Choroid plexus epithelial cell (primary cell): Measurements from ENCODE around the gene UPB1.
"Not testable (repeated sequence)": the region's sequence is repeated elsewhere in the genome, so short reads cannot be mapped to it uniquely, and the experiment has no call there.

ENCODE experiments used
- DNase-seq: peaks from one replicate; pipeline ENCODE4 v3.0.0-alpha.2; 2010; ENCODE audit warnings: low read depth
- H3K4me3 ChIP-seq: 2 replicates; pipeline ENCODE4 v1.5.1; 2011; ENCODE audit warnings: low read depth, mild to moderate bottlenecking, control low read depth, low read length, moderate library complexity
- CTCF ChIP-seq: conservative IDR thresholded peaks from 2 replicates; pipeline ENCODE4 v1.5.1; 2011; ENCODE audit warnings: low read depth, mild to moderate bottlenecking, control low read depth, inconsistent platforms, low read length, moderate library complexity

Gene UPB1

GRCh38 chr22:24550902-24551435 is 55.8 kb downstream of the UPB1 start:
- no peak overlapping the region for H3K4me3 ChIP-seq
- DNase-seq = no peak
- TF ChIP-seq CTCF = no peak

- not testable (repeated sequence) for H3K4me3 ChIP-seq, DNase-seq
Observed at GRCh38 chr22:24552503-24553286, 57.6 kb downstream of the UPB1 start.

- peak; percentile 41 for DNase-seq
- H3K4me3 ChIP-seq = peak overlapping the region; percentile 94
Observed at GRCh38 chr22:24553597-24554312, 58.6 kb downstream of the UPB1 start.

GRCh38 chr22:24554313-24555164 is 59.4 kb downstream of the UPB1 start, which contains the start of gene GUCD1:
GUCD1 (minus strand) TSS chr22:24555138; CDS start chr22:24554991, 147 bp downstream.
- no peak for TF ChIP-seq CTCF
- H3K4me3 ChIP-seq = peak within 1 kb of the TSS; percentile 99
- peak; percentile 51 for DNase-seq

More at GRCh38 chr22:24553597-24554312, 58.6 kb downstream of the UPB1 start:
- TF ChIP-seq CTCF = no peak

- peak within 1 kb of the TSS; percentile 99 for H3K4me3 ChIP-seq
- DNase-seq = peak; percentile 99
- TF ChIP-seq CTCF = peak; percentile 47
Observed at GRCh38 chr22:24555165-24556039, 60.3 kb downstream of the UPB1 start, which contains the start of gene SNRPD3. SNRPD3 (plus strand) TSS chr22:24555999; CDS start chr22:24557675, 1,676 bp downstream.

- no peak overlapping the region for H3K4me3 ChIP-seq
- TF ChIP-seq CTCF = no peak
- no peak for DNase-seq
Observed at GRCh38 chr22:24559471-24559870, 64.3 kb downstream of the UPB1 start.
